Activated naive CD8-positive, alpha-beta T cell (primary cell): Measurements from ENCODE around the gene AOPEP.
"Not testable (repeated sequence)": the region's sequence is repeated elsewhere in the genome, so short reads cannot be mapped to it uniquely, and the experiment has no call there.

Source experiments
- H3K27ac Mint-ChIP-seq: one replicate; pipeline ENCODE4 v1.8.0; 2021; ENCODE audit warnings: mixed read lengths
- H3K27me3 Mint-ChIP-seq: one replicate; pipeline ENCODE4 v1.8.0; 2021; ENCODE audit warnings: mixed read lengths
- H3K36me3 Mint-ChIP-seq: one replicate; pipeline ENCODE4 v1.8.0; 2021; ENCODE audit warnings: mixed read lengths
- H3K4me1 Mint-ChIP-seq: one replicate; pipeline ENCODE4 v1.8.0; 2021; ENCODE audit warnings: low read depth, mixed read lengths
- H3K4me3 Mint-ChIP-seq: one replicate; pipeline ENCODE4 v1.8.0; 2021; ENCODE audit warnings: mild to moderate bottlenecking, mixed read lengths
- H3K9me3 Mint-ChIP-seq: one replicate; pipeline ENCODE4 v1.8.0; 2021; ENCODE audit warnings: low read depth, mixed read lengths

Gene AOPEP

DNA sequence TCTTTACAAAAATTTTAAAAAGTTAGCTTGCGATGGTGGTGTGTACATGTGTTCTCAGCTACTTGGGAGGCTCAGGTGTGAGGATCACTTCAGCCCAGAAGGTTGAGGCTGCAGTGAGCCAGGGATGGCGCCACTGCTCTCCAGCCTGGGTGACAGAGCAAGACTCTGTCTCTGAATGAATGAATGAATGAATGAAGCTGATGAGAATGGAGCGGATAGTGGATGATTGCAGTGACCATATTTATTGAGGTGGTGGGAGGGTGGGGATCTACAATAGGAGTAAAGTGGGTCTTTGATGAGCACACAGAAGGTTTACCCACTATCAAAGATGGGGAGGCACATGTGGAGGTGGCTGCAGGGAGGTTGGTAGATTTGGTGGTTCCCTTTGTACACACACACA is 120.2 kb downstream of the AOPEP start:
- peaks cover 7% of the 10 kb centered on the region for H3K36me3 Mint-ChIP-seq
- no peak overlapping the region for H3K27ac Mint-ChIP-seq
- H3K4me3 Mint-ChIP-seq = no peak overlapping the region

DNA sequence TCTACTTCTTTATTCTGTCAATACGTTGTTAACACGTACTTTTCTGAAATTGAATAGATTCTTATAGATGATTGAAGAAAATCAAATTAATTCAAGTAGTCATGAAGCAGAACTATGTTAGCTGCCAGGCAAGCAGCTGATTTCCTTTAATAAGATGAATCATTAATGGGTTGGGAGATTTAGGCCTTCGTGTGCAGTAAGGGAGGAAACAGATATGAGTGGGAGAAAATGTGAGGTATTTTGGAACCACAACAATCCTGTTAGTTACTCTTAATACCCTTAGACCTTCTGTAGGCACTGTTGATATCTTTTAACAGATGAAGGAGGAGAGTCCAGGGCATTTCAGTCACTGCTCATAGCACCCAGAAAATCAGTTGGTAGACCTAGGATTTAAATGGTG is 121.0 kb downstream of the AOPEP start:
- H3K36me3 Mint-ChIP-seq = peaks cover 7% of the 10 kb centered on the region
- no peaks in the 10 kb centered on the region for H3K27me3 Mint-ChIP-seq
- H3K4me1 Mint-ChIP-seq = peaks cover 10% of the 10 kb centered on the region
- no peak overlapping the region for H3K27ac Mint-ChIP-seq
- no peak overlapping the region for H3K4me3 Mint-ChIP-seq
- no peaks in the 10 kb centered on the region for H3K9me3 Mint-ChIP-seq

More for the DNA sequence above, 120.2 kb downstream of the AOPEP start:
- no peaks in the 10 kb centered on the region for H3K27me3 Mint-ChIP-seq
- H3K4me1 Mint-ChIP-seq = peaks cover 13% of the 10 kb centered on the region
- H3K9me3 Mint-ChIP-seq = no peaks in the 10 kb centered on the region

DNA sequence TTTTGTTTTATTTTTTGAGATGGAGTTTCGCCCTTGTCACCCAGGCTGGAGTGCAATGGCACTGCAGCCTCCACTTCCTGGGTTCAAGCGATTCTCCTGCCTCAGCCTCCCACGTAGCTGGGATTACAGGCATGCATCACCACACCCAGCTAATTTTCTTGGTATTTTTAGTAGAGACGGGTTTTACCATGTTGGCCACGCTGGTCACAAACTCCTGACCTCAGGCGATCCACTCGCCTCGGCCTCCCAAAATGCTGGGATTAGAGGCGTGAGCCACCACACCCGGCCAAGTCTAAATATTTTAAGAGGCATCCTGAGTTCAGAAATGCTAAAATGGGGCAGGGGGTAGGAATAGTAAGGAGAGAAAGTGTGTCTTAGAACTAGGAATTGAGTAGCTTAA is 122.3 kb downstream of the AOPEP start:
- H3K36me3 Mint-ChIP-seq, H3K4me1 Mint-ChIP-seq, H3K27ac Mint-ChIP-seq, H3K27me3 Mint-ChIP-seq, H3K4me3 Mint-ChIP-seq, H3K9me3 Mint-ChIP-seq: not testable (repeated sequence)

DNA sequence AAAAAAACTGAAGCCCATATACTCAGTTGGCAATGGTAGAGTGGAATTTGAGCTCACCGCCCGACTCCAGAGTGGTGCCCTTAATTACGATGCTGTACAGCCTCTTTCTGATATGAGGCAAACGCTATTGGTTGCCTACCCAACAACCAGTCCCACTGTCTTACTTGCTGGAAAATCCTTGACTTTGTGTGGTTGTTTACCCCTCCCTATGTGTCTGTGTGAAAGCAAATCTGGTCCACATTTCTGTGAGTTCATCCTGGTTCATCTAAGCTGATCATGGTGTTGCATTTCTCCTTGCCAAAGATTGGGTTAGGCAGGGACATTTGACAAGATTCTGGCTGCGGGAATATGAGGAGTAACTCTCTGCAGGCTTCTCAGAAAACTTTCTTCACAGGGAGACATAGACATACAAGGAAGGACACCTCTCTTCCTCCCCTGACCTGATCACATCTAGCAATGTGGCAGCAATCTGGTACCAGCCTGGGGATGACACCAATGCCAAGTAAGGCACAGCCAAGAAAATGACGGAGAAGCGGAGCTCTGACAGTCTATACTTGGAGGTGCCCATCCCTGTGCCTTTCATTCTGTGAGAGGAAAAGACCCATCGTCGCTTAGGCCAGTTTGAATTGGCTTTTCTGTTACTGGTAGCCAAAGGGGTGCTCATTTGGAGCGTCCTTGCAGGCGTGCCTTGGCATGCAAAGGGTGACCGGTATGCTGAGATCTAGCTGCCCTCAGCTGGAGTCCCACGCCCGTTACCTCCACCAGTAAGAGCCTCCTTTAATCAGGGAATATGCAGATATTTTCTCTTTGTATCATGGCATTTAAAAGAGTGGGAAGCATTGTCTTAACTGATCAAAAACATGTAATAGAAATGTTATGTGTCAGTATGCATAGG is 124.3 kb downstream of the AOPEP start:
- Mint-ChIP-seq H3K27me3 (no peaks in the 10 kb centered on the region), H3K27ac (no peak overlapping the region), H3K4me1 (peaks cover 3% of the 10 kb centered on the region), H3K9me3 (no peaks in the 10 kb centered on the region), H3K36me3 (peaks cover 7% of the 10 kb centered on the region), H3K4me3 (no peak overlapping the region)

DNA sequence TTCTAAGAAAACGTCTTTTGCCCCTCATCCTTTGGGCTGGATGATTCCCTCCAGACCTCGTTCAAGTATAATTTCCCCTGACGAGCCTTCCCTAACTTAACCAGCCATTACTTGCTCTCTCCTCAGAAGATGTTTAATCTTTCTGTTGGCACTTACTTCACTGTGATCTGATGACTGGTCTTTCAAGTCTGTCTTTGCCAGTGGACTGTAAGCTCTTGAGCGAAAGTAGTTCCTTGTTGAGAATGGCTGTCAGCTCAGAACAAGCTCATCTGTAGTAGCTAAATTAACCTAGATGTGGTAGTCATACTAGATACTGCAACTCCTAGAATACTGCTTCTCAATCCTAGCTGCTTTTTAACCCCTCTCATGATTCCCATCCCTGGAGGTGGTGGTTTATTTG is 125.0 kb downstream of the AOPEP start:
- no peaks in the 10 kb centered on the region for H3K9me3 Mint-ChIP-seq
- no peaks in the 10 kb centered on the region for H3K27me3 Mint-ChIP-seq
- no peak overlapping the region for H3K27ac Mint-ChIP-seq
- no peak overlapping the region for H3K4me3 Mint-ChIP-seq
- peaks cover 4% of the 10 kb centered on the region for H3K36me3 Mint-ChIP-seq
- H3K4me1 Mint-ChIP-seq = peaks cover 3% of the 10 kb centered on the region

DNA sequence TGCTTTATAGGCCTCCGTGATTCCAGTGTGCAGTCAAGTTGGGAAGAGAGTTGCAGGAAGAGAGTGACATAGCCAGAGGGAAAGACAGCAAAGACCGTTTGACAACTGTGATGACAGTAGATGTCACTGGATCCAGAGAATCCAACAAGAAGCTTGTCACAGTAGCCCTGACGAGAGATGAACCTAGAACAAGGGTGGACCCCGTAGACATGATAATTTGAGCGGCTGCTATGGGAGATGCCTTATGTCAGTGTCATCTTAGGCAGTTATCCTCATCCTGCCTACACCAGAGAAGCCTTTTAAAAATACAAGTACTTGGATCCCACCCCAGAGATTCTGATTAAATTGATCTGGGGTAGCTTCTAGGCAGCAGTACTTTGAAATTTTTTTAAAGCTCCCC is 125.4 kb downstream of the AOPEP start:
- Mint-ChIP-seq H3K27ac (no peak overlapping the region), H3K27me3 (no peaks in the 10 kb centered on the region), H3K4me3 (no peak overlapping the region), H3K4me1 (peaks cover 3% of the 10 kb centered on the region), H3K9me3 (no peaks in the 10 kb centered on the region), H3K36me3 (peaks cover 4% of the 10 kb centered on the region)

DNA sequence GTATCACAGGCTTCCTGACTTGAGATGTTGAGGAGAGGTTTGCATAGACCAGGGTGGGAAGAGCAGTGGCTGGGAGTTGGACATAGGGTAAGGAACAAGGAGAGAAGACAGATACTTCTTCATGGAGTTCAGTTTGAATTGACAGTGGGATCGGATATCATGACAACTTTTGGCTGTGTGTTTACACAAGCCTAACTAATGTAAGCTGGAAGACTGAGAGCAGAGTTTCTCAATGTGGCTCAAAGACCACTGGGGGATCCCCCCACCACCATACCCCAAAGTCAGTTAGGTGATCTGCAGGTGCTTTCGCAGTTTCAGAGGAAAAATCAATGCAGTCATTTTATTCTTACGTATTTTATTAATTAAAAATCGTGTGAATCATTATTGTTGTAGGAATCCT is 125.9 kb downstream of the AOPEP start:
- no peak overlapping the region for H3K27ac Mint-ChIP-seq
- peaks cover under 1% of the 10 kb centered on the region for H3K36me3 Mint-ChIP-seq
- H3K4me3 Mint-ChIP-seq = no peak overlapping the region
- no peaks in the 10 kb centered on the region for H3K27me3 Mint-ChIP-seq
- H3K4me1 Mint-ChIP-seq = peaks cover 1% of the 10 kb centered on the region
- H3K9me3 Mint-ChIP-seq = no peaks in the 10 kb centered on the region

DNA sequence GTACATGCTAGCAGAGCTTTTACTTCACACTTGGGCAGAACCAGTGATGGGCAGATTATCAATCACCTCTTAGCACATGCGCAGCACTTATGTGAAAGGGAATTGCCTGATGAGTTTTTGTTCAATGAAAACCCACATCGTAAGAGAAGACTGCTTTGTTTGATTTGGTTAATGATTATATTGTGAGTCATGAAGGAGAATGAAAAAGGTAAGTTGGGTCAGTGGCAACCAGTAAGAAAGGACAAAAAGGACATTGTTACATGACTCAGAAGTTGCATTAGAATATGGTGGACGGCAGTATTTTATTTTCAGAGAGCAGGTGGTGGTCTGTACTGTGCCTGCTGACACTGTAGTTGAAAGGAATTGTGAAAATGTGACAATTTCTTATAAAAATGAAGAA is 127.4 kb downstream of the AOPEP start:
- H3K9me3 Mint-ChIP-seq = no peaks in the 10 kb centered on the region
- H3K4me1 Mint-ChIP-seq = no peaks in the 10 kb centered on the region
- H3K27ac Mint-ChIP-seq = no peak overlapping the region
- peaks cover 3% of the 10 kb centered on the region for H3K36me3 Mint-ChIP-seq
- no peak overlapping the region for H3K4me3 Mint-ChIP-seq
- no peaks in the 10 kb centered on the region for H3K27me3 Mint-ChIP-seq

DNA sequence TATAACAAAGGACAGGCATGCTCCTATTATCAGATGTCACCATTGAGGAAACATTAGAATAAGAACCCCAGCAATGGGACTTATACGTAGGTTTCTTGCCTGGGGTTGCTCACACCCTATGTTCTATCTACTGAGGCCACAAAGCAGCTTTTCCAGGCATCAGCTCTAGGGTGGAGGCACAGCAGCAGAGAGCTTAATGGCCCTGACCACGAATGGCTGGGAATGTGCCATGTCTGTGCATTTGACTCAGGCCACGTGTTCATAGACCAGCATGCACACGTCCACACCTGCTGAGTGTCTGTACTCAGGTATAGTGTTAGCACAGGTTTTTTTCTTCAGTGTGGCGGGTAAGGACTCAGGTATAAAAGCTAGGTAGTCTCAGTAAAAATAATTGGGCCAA is 129.4 kb downstream of the AOPEP start:
- Mint-ChIP-seq H3K27me3 (no peaks in the 10 kb centered on the region), H3K27ac (no peak overlapping the region), H3K9me3 (no peaks in the 10 kb centered on the region), H3K4me1 (peaks cover 14% of the 10 kb centered on the region), H3K36me3 (peaks cover 3% of the 10 kb centered on the region), H3K4me3 (no peak overlapping the region)

DNA sequence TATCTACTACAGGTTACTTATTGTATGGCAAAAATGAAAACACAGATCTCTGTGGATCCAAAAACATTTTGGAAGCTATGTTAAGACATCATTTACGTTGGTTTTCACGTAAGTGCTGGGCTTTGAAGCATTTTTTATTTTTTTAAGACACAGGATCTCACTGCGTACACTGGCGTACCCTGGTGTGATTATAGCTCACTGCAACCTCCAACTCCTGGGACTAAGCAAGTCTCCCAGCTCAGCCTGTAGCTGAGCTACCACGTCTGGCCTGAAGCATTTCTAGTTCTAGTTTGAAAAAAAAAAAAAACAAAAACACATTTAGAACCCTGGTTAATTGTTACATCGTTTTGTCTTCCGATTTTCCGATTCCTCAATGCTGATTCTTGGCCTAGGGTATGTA is 131.3 kb downstream of the AOPEP start:
- H3K27ac Mint-ChIP-seq = no peak overlapping the region
- peaks cover 2% of the 10 kb centered on the region for H3K27me3 Mint-ChIP-seq
- no peak overlapping the region for H3K4me3 Mint-ChIP-seq
- H3K36me3 Mint-ChIP-seq = peaks cover 5% of the 10 kb centered on the region
- no peaks in the 10 kb centered on the region for H3K9me3 Mint-ChIP-seq
- peaks cover 33% of the 10 kb centered on the region for H3K4me1 Mint-ChIP-seq

DNA sequence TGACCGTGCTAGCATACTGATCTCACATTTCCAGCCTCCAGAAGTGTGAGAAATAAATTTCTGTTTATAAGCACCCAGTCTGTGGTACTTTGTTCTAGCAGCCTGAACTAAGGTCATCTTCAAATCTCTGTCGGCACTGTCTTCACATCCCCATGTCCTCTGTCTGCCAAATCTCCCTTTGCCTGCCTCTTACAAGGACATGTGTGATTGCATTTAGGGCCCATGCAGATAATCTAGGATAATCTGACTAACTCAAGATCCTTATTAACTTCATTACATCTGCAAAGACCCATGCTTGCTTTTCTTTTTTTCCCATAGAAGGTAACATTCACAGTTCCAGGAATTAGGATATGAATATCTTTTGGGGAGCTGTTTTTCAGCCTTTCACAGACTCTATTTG is 132.7 kb downstream of the AOPEP start:
- H3K9me3 Mint-ChIP-seq = no peaks in the 10 kb centered on the region
- no peak overlapping the region for H3K4me3 Mint-ChIP-seq
- H3K27ac Mint-ChIP-seq = no peak overlapping the region
- H3K36me3 Mint-ChIP-seq = peaks cover 9% of the 10 kb centered on the region
- H3K27me3 Mint-ChIP-seq = peaks cover 2% of the 10 kb centered on the region
- peaks cover 42% of the 10 kb centered on the region for H3K4me1 Mint-ChIP-seq

DNA sequence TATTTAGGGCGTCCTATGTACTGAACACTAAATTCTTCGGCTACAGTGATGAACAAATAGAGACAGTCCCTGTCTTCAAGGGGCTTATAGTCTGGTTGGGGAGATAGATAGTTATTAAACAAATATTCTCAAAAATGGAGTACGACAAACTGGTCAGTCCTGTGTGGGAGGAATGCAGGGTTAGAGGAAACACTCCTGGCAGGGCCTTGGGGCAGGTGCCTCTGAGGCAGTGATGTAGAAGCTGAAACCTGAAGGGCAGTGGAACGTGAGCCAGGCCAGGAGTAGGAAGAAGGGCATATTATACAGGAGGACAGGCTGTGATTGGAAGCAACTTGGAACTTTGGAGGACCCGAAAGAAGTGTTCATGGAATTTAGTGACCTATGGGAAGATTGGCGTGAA is 133.4 kb downstream of the AOPEP start:
- Mint-ChIP-seq H3K4me3 (peak overlapping the region; percentile 31), H3K9me3 (no peaks in the 10 kb centered on the region), H3K27me3 (peaks cover 2% of the 10 kb centered on the region), H3K36me3 (peaks cover 9% of the 10 kb centered on the region), H3K27ac (no peak overlapping the region), H3K4me1 (peaks cover 42% of the 10 kb centered on the region)

DNA sequence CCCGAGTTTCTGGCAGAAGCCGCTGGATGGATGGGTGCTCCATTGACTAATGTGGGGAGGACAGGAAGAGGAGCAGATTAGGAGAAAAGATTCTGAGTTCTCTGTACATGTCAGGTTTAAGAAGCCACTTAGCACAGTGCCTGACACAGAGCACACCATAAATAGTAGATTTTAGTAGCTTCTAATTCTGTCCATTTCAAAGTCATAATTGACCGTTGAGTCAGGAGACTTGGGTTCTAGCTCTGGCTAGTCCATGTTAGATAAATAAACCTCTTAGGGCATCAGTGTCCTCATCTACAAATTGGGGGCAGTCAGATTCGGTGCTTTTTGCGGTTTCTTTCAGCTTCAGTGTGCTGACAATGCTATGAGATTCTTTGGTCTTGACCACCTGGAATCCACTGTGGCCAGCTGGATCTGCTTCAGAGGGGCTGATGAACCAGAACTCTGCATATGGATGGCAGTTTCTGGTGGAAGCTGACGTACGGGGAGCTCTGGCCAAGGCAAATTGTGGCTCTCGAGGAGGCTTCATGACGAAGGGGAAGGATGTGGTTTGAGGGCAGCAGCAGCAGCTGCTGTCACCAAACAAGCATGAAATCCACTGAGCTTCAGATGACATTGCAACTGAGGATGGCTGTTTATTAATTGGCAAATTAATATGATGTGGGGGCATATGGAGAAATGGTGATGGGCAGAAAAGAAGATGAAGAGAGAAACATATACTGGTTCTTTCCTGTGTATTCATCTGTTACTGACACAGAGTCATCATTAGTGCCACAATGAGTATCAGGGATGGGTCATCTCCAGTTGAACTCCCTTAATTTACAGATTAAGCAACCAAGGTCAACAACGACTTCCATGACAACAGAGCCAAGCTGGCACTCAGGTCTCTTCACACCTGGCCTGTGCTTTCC is 134.4 kb downstream of the AOPEP start:
- Mint-ChIP-seq H3K9me3 (no peaks in the 10 kb centered on the region), H3K4me3 (peak overlapping the region; percentile 72), H3K36me3 (peaks cover 9% of the 10 kb centered on the region), H3K27ac (peak overlapping the region; percentile 55), H3K4me1 (peaks cover 42% of the 10 kb centered on the region), H3K27me3 (peaks cover 2% of the 10 kb centered on the region)

DNA sequence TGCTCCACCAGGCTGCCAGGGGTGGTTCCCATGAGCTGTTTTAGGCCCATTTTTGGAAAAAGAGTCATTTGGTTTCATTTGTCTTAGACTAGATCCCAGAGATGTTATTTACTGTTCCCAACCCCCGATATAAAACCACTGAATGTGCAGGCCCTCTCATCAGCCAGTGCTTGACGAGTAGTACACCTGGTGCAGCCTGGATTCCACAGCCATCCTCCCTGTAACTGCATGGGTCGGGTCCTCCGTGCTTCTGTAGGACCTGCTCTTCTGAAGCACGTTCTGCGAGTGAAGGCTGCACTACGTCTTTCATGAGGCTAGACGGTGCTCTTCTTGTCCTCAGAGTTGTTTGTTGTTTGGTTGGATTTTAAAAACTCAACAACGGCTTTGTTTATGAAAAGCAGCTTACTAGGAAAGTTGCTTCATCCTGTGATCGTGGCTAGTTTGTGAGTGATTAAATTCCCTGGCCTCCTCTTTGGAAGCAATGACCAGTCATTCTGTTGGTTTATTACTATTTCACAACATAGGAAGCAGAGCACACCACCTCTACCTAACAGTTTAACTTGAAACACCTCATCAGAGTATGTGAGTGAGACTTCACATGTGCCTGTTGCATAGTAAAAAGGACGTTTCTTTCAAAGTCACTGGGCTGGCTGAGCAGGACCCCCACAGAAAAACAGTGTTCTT is 135.2 kb downstream of the AOPEP start:
- Mint-ChIP-seq H3K27me3 (peaks cover 2% of the 10 kb centered on the region), H3K27ac (no peak overlapping the region), H3K9me3 (no peaks in the 10 kb centered on the region), H3K4me3 (peak overlapping the region; percentile 72), H3K4me1 (peaks cover 42% of the 10 kb centered on the region), H3K36me3 (peaks cover 9% of the 10 kb centered on the region)

DNA sequence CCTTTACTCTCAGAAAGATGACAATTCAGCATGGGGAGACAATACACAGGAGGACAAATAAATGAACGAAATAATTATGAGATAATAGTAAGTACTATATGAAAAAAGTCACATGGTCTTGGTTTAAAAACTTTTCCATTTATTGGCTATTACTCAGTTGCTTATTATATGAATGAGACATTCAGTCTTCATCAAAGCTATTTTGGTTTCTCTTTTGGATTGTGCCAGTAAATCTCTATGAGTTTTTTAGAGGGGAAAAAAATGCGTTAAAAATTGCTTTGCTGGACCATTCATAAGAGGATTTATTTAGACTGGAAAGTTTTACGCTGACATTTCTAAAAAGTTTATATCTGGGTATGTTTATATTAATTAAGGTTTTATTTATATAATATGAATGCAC is 137.7 kb downstream of the AOPEP start:
- Mint-ChIP-seq H3K4me1 (peaks cover 46% of the 10 kb centered on the region), H3K9me3 (no peaks in the 10 kb centered on the region), H3K27me3 (peaks cover 2% of the 10 kb centered on the region), H3K36me3 (peaks cover 6% of the 10 kb centered on the region), H3K4me3 (no peak overlapping the region), H3K27ac (no peak overlapping the region)
